Measurements from ENCODE around the gene MARVELD1. TPM values are rescaled to one million over a fixed set of nuclear protein-coding genes. Genes with fewer than 3 reads are reported as not detected.

MARVELD1 gene
- total RNA-seq, 1 donor from 2014 or later, result 75.4 TPM

- DNase-seq (ENCODE audit: low spot score in 2 of 2, unreplicated experiment in 2 of 2), result peak; percentile 59 to 77
- peak overlapping the region; percentile 100 for H3K27ac Mint-ChIP-seq
- H3K4me1 Mint-ChIP-seq, result peaks cover 54% of the 10 kb centered on the region
- H3K27me3 Mint-ChIP-seq (ENCODE audit: low read depth), result no peaks in the 10 kb centered on the region
- H3K9me3 Mint-ChIP-seq, result no peaks in the 10 kb centered on the region
- TF ChIP-seq CTCF (IDR thresholded peaks at IDR 0.05; ENCODE audit: unreplicated experiment), result no peak
- H3K4me3 Mint-ChIP-seq, result peak overlapping the region; percentile 98
- H3K36me3 Mint-ChIP-seq, result peaks cover 11% of the 10 kb centered on the region
Measured at GRCh38 chr10:97714401-97715258, 1.1 kb downstream of the MARVELD1 start.

GRCh38 chr10:97715259-97715874, 1.8 kb downstream of the MARVELD1 start:
- no peaks in the 10 kb centered on the region for H3K27me3 Mint-ChIP-seq (ENCODE audit: low read depth)
- H3K9me3 Mint-ChIP-seq, result no peaks in the 10 kb centered on the region
- DNase-seq (ENCODE audit: low spot score in 2 of 2, unreplicated experiment in 2 of 2), result no peak
- peaks cover 54% of the 10 kb centered on the region for H3K4me1 Mint-ChIP-seq
- H3K36me3 Mint-ChIP-seq, result peaks cover 13% of the 10 kb centered on the region
- peak overlapping the region; percentile 100 for H3K27ac Mint-ChIP-seq
- no peak for TF ChIP-seq CTCF (IDR thresholded peaks at IDR 0.05; ENCODE audit: unreplicated experiment)
- peak overlapping the region; percentile 98 for H3K4me3 Mint-ChIP-seq

- H3K36me3 Mint-ChIP-seq, result peaks cover 21% of the 10 kb centered on the region
Measured at GRCh38 chr10:97717627-97718026, 4.1 kb downstream of the MARVELD1 start.

GRCh38 chr10:97718178-97718577, 4.6 kb downstream of the MARVELD1 start:
- Mint-ChIP-seq H3K9me3 (no peaks in the 10 kb centered on the region), H3K4me3 (no peak overlapping the region), H3K36me3 (peaks cover 21% of the 10 kb centered on the region), H3K27ac (peak overlapping the region; percentile 74), H3K27me3 (ENCODE audit: low read depth) (no peaks in the 10 kb centered on the region), H3K4me1 (peaks cover 49% of the 10 kb centered on the region)
- DNase-seq (ENCODE audit: low spot score in 2 of 2, unreplicated experiment in 2 of 2), result no peak
- TF ChIP-seq CTCF (IDR thresholded peaks at IDR 0.05; ENCODE audit: unreplicated experiment), result no peak

More at GRCh38 chr10:97717627-97718026, 4.1 kb downstream of the MARVELD1 start:
- no peak overlapping the region for H3K4me3 Mint-ChIP-seq
- H3K27ac Mint-ChIP-seq, result peak overlapping the region; percentile 47
- H3K27me3 Mint-ChIP-seq (ENCODE audit: low read depth), result no peaks in the 10 kb centered on the region
- H3K9me3 Mint-ChIP-seq, result no peaks in the 10 kb centered on the region
- no peak for DNase-seq (ENCODE audit: low spot score in 2 of 2, unreplicated experiment in 2 of 2)
- H3K4me1 Mint-ChIP-seq, result peaks cover 54% of the 10 kb centered on the region
- no peak for TF ChIP-seq CTCF (IDR thresholded peaks at IDR 0.05; ENCODE audit: unreplicated experiment)

- TF ChIP-seq CTCF (IDR thresholded peaks at IDR 0.05; ENCODE audit: unreplicated experiment), result no peak
- Mint-ChIP-seq H3K27ac (peak overlapping the region; percentile 74), H3K9me3 (no peaks in the 10 kb centered on the region), H3K27me3 (ENCODE audit: low read depth) (no peaks in the 10 kb centered on the region), H3K36me3 (peaks cover 21% of the 10 kb centered on the region), H3K4me3 (no peak overlapping the region), H3K4me1 (peaks cover 49% of the 10 kb centered on the region)
- DNase-seq (ENCODE audit: low spot score in 2 of 2, unreplicated experiment in 2 of 2), result no peak
Measured at GRCh38 chr10:97718659-97719142, 5.2 kb downstream of the MARVELD1 start.
